Caco-2 (cell line): ENCODE measurements around the gene DBH. TPM values are rescaled to one million over a fixed set of nuclear protein-coding genes. Genes with fewer than 3 reads are reported as not detected.

Experiments
- BruUV-seq: library from RNA; stranded (reverse); fragments of 400-500 nt; replicated peaks from 2 replicates; lab custom pipeline; 2021; lab: Mats Ljungman, UMichigan
- CTCF ChIA-PET: fragments of 300-600 bp; sonication (Branson Sonifier 250); formaldehyde crosslinking; loops from one replicate; lab custom pipeline; 2022; ENCODE audit warnings: antibody characterized with exemption; lab: Charles Lee
- POLR2A ChIA-PET: fragments of 300-600 bp; sonication (Branson Sonifier 250); formaldehyde crosslinking; loops from one replicate; lab custom pipeline; 2022; ENCODE audit warnings: antibody characterized with exemption; lab: Charles Lee
- DNase-seq, 2 experiments: peaks; one replicate each; pipeline versions ENCODE4 v3.0.0 to v3.0.0-alpha.2; 2020 to 2022
- H3K27me3 ChIP-seq: replicated peaks from 2 replicates; pipeline ENCODE4 v1.6.0; 2011; ENCODE audit warnings: low read length; ENCODE audit not compliant: control insufficient read depth, insufficient read depth
- H3K36me3 ChIP-seq: 2 replicates; pipeline ENCODE4 v1.5.1; 2011; ENCODE audit warnings: low read length; ENCODE audit not compliant: control insufficient read depth, insufficient read depth
- H3K4me1 ChIP-seq: fragments of 250-450 bp; sonication (Bioruptor Pico); 2 replicates; pipeline ENCODE4 v1.5.1; 2020; ENCODE audit warnings: mild to moderate bottlenecking
- H3K4me3 ChIP-seq: 2 replicates; pipeline ENCODE4 v1.5.1; 2011; ENCODE audit warnings: low read depth, mild to moderate bottlenecking, control low read depth, low read length
- H3K9me3 ChIP-seq: fragments of 250-450 bp; sonication (Bioruptor Pico); 2 replicates; pipeline ENCODE4 v1.5.1; 2020; ENCODE audit warnings: mild to moderate bottlenecking, moderate library complexity
- H3K27ac Mint-ChIP-seq: one replicate; pipeline ENCODE4 v1.8.0; 2022; ENCODE audit warnings: mixed read lengths; ENCODE audit not compliant: unreplicated experiment
- H3K27me3 Mint-ChIP-seq: one replicate; pipeline ENCODE4 v1.8.0; 2022; ENCODE audit warnings: mixed read lengths; ENCODE audit not compliant: insufficient read depth, unreplicated experiment
- H3K36me3 Mint-ChIP-seq: one replicate; pipeline ENCODE4 v1.8.0; 2022; ENCODE audit warnings: mild to moderate bottlenecking, mixed read lengths; ENCODE audit not compliant: insufficient read depth, unreplicated experiment
- H3K4me1 Mint-ChIP-seq: one replicate; pipeline ENCODE4 v1.8.0; 2022; ENCODE audit warnings: low read depth, mixed read lengths; ENCODE audit not compliant: unreplicated experiment
- H3K4me3 Mint-ChIP-seq: one replicate; pipeline ENCODE4 v1.8.0; 2022; ENCODE audit warnings: mild to moderate bottlenecking, moderate library complexity, mixed read lengths; ENCODE audit not compliant: unreplicated experiment
- H3K9me3 Mint-ChIP-seq: one replicate; pipeline ENCODE4 v1.8.0; 2022; ENCODE audit warnings: mixed read lengths; ENCODE audit not compliant: unreplicated experiment
- CTCF ChIP-seq, 2 experiments: fragments of 200-600 bp in 1 of 2; IDR thresholded peaks; 1 replicate in 1 of 2; 2 replicates in 1 of 2; pipeline versions ENCODE4 v1.5.1 to v1.8.0; 2011 to 2022; ENCODE audit warnings: antibody characterized with exemption in 1 of 2, control low read depth in 1 of 2, inconsistent platforms in 1 of 2, low read depth in 1 of 2, low read length in 1 of 2, mild to moderate bottlenecking in 1 of 2, moderate library complexity in 1 of 2; ENCODE audit not compliant: insufficient read depth in 1 of 2, severe bottlenecking in 1 of 2, unreplicated experiment in 1 of 2
- intact Hi-C: fragments of 100-400 bp; cut with micrococcal nuclease; formaldehyde crosslinking; loops from one replicate; pipeline ENCODE4 v1.10.0; 2022; ENCODE audit not compliant: unreplicated experiment
- total RNA-seq: library from RNA; stranded (reverse); gene quantifications from 2 replicates; pipeline ENCODE4 v1.2.3, GENCODE V29; 2022

Gene DBH
- total RNA-seq, 1 experiment from 2014 or later = not detected

DNA sequence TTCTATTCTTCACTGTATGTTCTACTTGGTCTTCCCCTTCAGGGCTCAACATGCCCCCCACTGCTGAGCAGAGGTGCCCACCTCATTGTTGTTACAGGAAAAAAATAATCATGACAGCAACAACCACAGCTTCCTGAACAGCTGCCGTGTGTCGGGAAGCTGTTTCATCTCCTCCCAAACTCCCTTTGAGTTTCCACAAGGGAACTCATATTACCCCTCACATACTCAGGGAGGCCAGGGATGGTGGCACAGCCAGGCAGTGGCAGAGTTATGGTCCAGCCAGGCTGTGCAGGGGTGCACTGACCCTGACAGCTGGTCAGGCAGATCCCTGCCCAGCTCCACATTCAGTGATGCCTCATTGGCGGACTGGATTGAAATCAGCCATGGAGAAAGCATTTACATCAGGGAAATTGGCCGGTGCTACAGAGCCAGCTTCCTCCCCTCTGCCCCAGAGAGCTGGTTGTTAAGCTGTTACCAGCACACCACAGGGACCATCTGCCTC is 64.7 kb downstream of the DBH start:
- intact Hi-C loops = no loop called here
- Histone ChIP-seq H3K9me3 (no peaks in the 10 kb centered on the region), H3K36me3 (no peaks in the 10 kb centered on the region), H3K4me3 (no peak overlapping the region), H3K4me1 (no peaks in the 10 kb centered on the region), H3K27me3 (no peaks in the 10 kb centered on the region)
- no peak for TF ChIP-seq CTCF (IDR thresholded peaks at IDR 0.05; ENCODE audit: insufficient read depth in 1 of 2, low read depth in 1 of 2, low read length in 1 of 2, severe bottlenecking in 1 of 2, unreplicated experiment in 1 of 2)
- BruUV-seq = no TSS peak
- no peak for DNase-seq
- Mint-ChIP-seq H3K27me3 (peaks cover 15% of the 10 kb centered on the region), H3K9me3 (no peaks in the 10 kb centered on the region), H3K4me3 (no peak overlapping the region), H3K27ac (no peak overlapping the region), H3K36me3 (no peaks in the 10 kb centered on the region), H3K4me1 (no peaks in the 10 kb centered on the region)
- ChIA-PET POLR2A (no interaction called here), CTCF (no interaction called here)

GRCh38 chr9:133701321-133701980 is 65.3 kb downstream of the DBH start:
- Histone ChIP-seq H3K4me3 (no peak overlapping the region), H3K36me3 (no peaks in the 10 kb centered on the region), H3K9me3 (no peaks in the 10 kb centered on the region), H3K27me3 (no peaks in the 10 kb centered on the region), H3K4me1 (no peaks in the 10 kb centered on the region)
- H3K36me3 Mint-ChIP-seq = no peaks in the 10 kb centered on the region
- H3K4me3 Mint-ChIP-seq = no peak overlapping the region
- POLR2A ChIA-PET = no interaction called here
- no peak overlapping the region for H3K27ac Mint-ChIP-seq
- no TSS peak for BruUV-seq
- peaks cover 13% of the 10 kb centered on the region for H3K27me3 Mint-ChIP-seq
- CTCF ChIA-PET = no interaction called here
- intact Hi-C loops = no loop called here
- H3K4me1 Mint-ChIP-seq = no peaks in the 10 kb centered on the region
- H3K9me3 Mint-ChIP-seq = no peaks in the 10 kb centered on the region
- DNase-seq = no peak
- TF ChIP-seq CTCF (IDR thresholded peaks at IDR 0.05; ENCODE audit: insufficient read depth in 1 of 2, low read depth in 1 of 2, low read length in 1 of 2, severe bottlenecking in 1 of 2, unreplicated experiment in 1 of 2) = no peak

- no peaks in the 10 kb centered on the region for H3K36me3 Mint-ChIP-seq
- CTCF ChIA-PET = no interaction called here
- no peaks in the 10 kb centered on the region for H3K27me3 ChIP-seq
These were observed 66.0 kb downstream of the DBH start for GRCh38 chr9:133701981-133702797.

More at GRCh38 chr9:133701981-133702797, 66.0 kb downstream of the DBH start:
- POLR2A ChIA-PET = no interaction called here
- Mint-ChIP-seq H3K27ac (no peak overlapping the region), H3K27me3 (peaks cover 7% of the 10 kb centered on the region), H3K9me3 (no peaks in the 10 kb centered on the region), H3K4me3 (no peak overlapping the region), H3K4me1 (peaks cover 4% of the 10 kb centered on the region)
- 0 out of 2 replicates have a peak, but pooled peaks cover 2% of the 10 kb centered on the region for H3K4me1 ChIP-seq
- no TSS peak for BruUV-seq
- intact Hi-C loops = no loop called here
- no peak overlapping the region for H3K4me3 ChIP-seq
- DNase-seq = no peak
- H3K36me3 ChIP-seq = no peaks in the 10 kb centered on the region
- no peaks in the 10 kb centered on the region for H3K9me3 ChIP-seq
- TF ChIP-seq CTCF (IDR thresholded peaks at IDR 0.05; ENCODE audit: insufficient read depth in 1 of 2, low read depth in 1 of 2, low read length in 1 of 2, severe bottlenecking in 1 of 2, unreplicated experiment in 1 of 2) = no peak
